Activated CD8-positive, alpha-beta T cell treated with anti-CD3 and anti-CD28 coated beads, Interleukin-2, amount 10 ng/mL, durations not matched to agents 7 days and 5 days (primary cell): ENCODE measurements around the gene TAGLN. TPM values are rescaled to one million over a fixed set of nuclear protein-coding genes. Genes with fewer than 3 reads are reported as not detected.
"Not testable (repeated sequence)": the region's sequence is repeated elsewhere in the genome, so short reads cannot be mapped to it uniquely, and the experiment has no call there.

ENCODE experiments used
- ATAC-seq: fragments of 150-1000 bp; cut with Tn5 transposase; one replicate; pipeline ENCODE4 v1.10.0; 2021; ENCODE audit warnings: moderate library complexity
- CTCF ChIA-PET: fragments of 350-600 bp; sonication (Branson Sonifier 250); formaldehyde crosslinking; loops from one replicate; lab custom pipeline; 2021; ENCODE audit warnings: antibody characterized with exemption; lab: Charles Lee
- POLR2A ChIA-PET: fragments of 350-600 bp; sonication (Branson Sonifier 250); formaldehyde crosslinking; loops from one replicate; lab custom pipeline; 2021; ENCODE audit warnings: antibody characterized with exemption; lab: Charles Lee
- DNase-seq: peaks from one replicate; pipeline ENCODE4 v3.0.0-alpha.2; 2020
- H3K27ac Mint-ChIP-seq: one replicate; pipeline ENCODE4 v1.8.0; 2021; ENCODE audit warnings: mild to moderate bottlenecking, mixed read lengths
- H3K27me3 Mint-ChIP-seq: one replicate; pipeline ENCODE4 v1.8.0; 2021; ENCODE audit warnings: low read depth, mixed read lengths
- H3K36me3 Mint-ChIP-seq: one replicate; pipeline ENCODE4 v1.8.0; 2021; ENCODE audit warnings: low read depth, mixed read lengths
- H3K4me1 Mint-ChIP-seq: one replicate; pipeline ENCODE4 v1.8.0; 2021; ENCODE audit warnings: low read depth, mixed read lengths
- H3K4me3 Mint-ChIP-seq: one replicate; pipeline ENCODE4 v1.8.0; 2021; ENCODE audit warnings: mild to moderate bottlenecking, mixed read lengths
- H3K9me3 Mint-ChIP-seq: one replicate; pipeline ENCODE4 v1.8.0; 2022; ENCODE audit warnings: mixed read lengths; ENCODE audit not compliant: insufficient read depth
- total RNA-seq, 2 experiments: library from RNA; stranded (reverse); gene quantifications; one replicate each; pipeline ENCODE4 v1.2.3, GENCODE V29; 2021

TAGLN gene
- total RNA-seq, 2 experiments from 2014 or later: 2.4 to 2.6 TPM

DNA sequence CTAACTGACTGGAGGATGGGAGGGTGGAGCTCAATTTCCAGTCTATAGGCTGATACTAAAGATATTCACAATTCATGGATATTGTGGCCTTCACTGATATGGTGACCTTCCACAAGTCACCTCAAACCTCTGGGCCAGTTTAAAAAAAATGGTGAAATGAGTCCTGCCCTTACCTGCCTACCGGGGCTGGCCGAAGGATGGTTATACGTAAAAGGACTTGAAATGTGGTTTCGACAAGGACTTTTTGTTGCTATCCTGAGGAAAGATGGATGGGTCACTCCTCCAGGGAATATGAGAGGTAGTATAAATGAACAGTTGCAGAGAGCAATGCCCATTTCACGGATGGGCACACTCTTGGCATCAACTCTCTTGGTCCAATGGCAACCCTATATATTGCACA, 8.3 kb downstream of the TAGLN start:
- H3K27me3 Mint-ChIP-seq, ATAC-seq, DNase-seq, H3K27ac Mint-ChIP-seq, H3K4me3 Mint-ChIP-seq, POLR2A ChIA-PET, CTCF ChIA-PET, H3K4me1 Mint-ChIP-seq, H3K9me3 Mint-ChIP-seq: not testable (repeated sequence)
- peaks cover 38% of the 10 kb centered on the region for H3K36me3 Mint-ChIP-seq

DNA sequence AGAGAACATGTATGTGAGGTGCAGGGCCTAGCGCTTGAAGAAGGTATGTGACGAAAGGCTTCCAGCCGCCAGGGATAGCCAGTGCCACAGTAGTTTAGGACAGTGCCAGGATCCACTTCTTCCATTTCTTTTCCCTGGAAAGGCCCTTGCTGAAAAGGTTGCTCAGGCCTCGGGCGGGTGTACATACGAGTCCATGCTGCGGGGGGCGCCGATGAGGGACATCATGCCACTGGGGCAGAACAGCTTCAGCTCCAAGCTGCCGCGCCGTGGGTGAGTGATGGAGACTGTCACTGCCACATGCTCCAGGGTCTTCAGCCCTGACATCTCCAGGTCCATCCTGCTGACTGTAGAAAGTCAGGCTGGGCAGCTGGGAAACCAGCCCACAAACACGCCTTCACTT, 9.5 kb downstream of the TAGLN start:
- H3K27ac Mint-ChIP-seq, H3K27me3 Mint-ChIP-seq, H3K4me1 Mint-ChIP-seq, H3K4me3 Mint-ChIP-seq, DNase-seq, ATAC-seq, POLR2A ChIA-PET, H3K9me3 Mint-ChIP-seq, CTCF ChIA-PET: not testable (repeated sequence)
- peaks cover 48% of the 10 kb centered on the region for H3K36me3 Mint-ChIP-seq

DNA sequence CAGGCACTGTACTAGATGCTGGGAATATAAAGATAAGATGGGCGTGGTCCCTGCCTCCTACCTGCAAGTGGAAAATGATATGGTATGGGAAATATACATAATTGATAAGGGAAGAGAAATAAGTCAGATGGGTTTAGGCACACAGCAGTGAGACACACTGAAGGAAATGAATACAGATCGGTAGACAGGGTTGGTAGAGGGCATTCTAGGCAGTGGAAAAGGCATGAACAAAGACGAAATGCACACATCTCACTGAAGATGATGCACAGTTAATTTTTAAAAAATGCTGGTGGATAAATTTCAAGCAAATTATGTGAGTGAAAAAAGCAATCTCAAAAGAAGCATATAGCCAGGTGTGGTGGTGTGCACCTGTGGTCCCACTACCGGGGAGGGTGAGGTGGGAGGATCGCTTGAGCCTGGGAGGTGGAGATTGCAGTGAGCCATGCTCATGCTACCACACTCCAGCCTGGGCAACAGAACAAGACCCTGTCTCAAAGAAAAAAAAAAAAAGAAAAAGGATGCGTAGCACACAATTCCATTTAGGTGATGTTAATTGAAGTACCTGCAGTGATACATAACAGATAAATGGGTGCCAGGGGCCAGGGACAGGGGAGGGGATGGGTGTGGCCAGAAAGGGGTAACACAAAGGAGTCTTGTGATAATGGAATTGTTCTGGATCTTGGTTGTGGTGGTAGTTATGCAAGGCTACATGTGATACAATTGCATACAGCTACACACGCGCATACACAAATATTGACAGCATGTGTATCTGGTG, 10.4 kb downstream of the TAGLN start:
- H3K4me3 Mint-ChIP-seq, ATAC-seq, H3K9me3 Mint-ChIP-seq, POLR2A ChIA-PET, H3K4me1 Mint-ChIP-seq, H3K27ac Mint-ChIP-seq, H3K27me3 Mint-ChIP-seq, DNase-seq: not testable (repeated sequence)
- CTCF ChIA-PET: interaction anchor here (1.5 to 2.1 kb wide), 3 partner anchors 10 to 17 kb away, joined by 4 to 9 read pairs (median 5); no protein-coding TSS in a partner anchor
- H3K36me3 Mint-ChIP-seq: peaks cover 51% of the 10 kb centered on the region

- DNase-seq: no peak
- Mint-ChIP-seq H3K27ac (no peak overlapping the region), H3K36me3 (peaks cover 45% of the 10 kb centered on the region), H3K27me3 (no peaks in the 10 kb centered on the region), H3K4me3 (no peak overlapping the region), H3K4me1 (no peaks in the 10 kb centered on the region), H3K9me3 (no peaks in the 10 kb centered on the region)
- ATAC-seq: no peak
- CTCF ChIA-PET: interaction anchor here (1.5 to 2.1 kb wide), 4 partner anchors 9 to 30 kb away, joined by 4 to 9 read pairs (median 6); no protein-coding TSS in a partner anchor
- POLR2A ChIA-PET: no interaction called here
Observed at GRCh38 chr11:117210620-117211019, 11.4 kb downstream of the TAGLN start.

DNA sequence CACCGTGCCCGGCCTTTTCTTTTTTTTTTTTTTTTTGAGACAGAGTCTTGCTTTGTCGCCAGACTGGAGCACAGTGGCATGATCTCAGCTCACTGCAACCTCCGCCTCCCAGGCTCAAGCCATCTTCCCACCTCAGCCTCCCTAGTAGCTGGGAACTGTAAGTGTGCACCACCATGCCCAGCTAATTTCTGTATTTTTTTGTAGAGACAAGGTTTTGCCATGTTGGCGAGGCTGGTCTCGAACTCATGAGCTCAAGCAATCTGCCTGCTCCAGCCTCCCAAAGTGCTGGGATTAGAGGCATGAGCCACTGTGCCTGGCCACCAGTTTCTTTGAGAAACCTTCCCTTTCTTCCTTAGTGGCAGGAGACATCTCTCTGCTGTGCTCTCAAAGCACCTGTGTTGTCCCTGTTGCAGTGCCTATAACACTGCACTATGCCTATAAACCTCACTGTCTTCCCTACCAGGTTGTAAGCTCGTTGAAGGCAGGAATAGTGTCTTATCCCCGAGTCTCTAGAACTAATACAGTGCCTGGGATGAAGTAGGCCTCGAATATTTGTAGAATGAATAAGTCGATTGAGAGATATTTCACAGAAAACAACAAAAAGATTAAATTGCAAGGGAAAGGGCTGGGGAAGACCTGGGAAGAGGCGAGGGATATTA, 13.7 kb downstream of the TAGLN start:
- no peaks in the 10 kb centered on the region for H3K9me3 Mint-ChIP-seq
- H3K4me3 Mint-ChIP-seq: no peak overlapping the region
- CTCF ChIA-PET: interaction anchor here (1.0 kb wide), 1 partner anchor 32 kb away, joined by 3 read pairs; no protein-coding TSS in a partner anchor
- no peak overlapping the region for H3K27ac Mint-ChIP-seq
- POLR2A ChIA-PET: no interaction called here
- DNase-seq (no peak), ATAC-seq (no peak)
- H3K27me3 Mint-ChIP-seq: no peaks in the 10 kb centered on the region
- H3K4me1 Mint-ChIP-seq: no peaks in the 10 kb centered on the region
- peaks cover 56% of the 10 kb centered on the region for H3K36me3 Mint-ChIP-seq

DNA sequence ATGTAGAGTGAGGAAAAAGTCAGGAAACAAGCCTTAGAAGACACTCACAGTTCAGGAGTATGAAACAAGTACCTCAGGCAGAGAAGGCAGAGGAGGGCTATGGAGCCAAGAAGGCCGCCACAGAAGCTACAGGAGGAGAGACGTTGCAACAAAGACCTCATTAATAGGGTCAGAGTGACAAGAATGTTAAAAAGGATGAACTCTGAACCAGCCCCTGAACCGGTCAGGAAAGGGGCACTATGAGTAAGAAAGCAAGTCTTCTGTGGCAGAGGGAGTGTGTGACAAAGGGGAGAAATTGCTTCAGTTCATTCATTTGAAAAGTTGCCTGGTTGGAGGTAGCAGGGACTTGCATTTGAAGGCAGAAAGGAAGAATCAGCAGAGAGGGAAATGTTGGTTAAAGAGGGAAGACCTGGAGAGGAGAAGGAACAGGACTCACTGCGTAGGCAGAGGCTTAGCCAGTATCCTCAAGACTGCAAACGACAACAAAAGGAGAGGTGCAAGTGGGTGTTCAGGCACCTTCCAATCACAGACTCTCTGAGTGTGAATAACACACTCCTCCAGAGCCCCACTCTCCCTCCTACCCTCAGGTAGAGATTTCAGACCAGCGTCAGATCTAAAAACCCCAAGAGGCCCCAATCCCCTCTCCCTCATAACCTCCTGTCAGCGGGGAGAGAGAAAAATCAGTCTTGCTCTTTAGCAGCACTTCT, 15.4 kb downstream of the TAGLN start:
- Mint-ChIP-seq H3K36me3 (peaks cover 67% of the 10 kb centered on the region), H3K27me3 (no peaks in the 10 kb centered on the region), H3K9me3 (no peaks in the 10 kb centered on the region), H3K4me1 (no peaks in the 10 kb centered on the region), H3K4me3 (no peak overlapping the region), H3K27ac (no peak overlapping the region)
- no peak for DNase-seq
- no peak for ATAC-seq
- CTCF ChIA-PET: interaction anchor here (1.4 kb wide), 1 partner anchor 12 kb away, joined by 6 read pairs; no protein-coding TSS in a partner anchor
- POLR2A ChIA-PET: interaction anchor here (0.6 kb wide), 1 partner anchor 1763 kb away, joined by 3 read pairs; no protein-coding TSS in a partner anchor

DNA sequence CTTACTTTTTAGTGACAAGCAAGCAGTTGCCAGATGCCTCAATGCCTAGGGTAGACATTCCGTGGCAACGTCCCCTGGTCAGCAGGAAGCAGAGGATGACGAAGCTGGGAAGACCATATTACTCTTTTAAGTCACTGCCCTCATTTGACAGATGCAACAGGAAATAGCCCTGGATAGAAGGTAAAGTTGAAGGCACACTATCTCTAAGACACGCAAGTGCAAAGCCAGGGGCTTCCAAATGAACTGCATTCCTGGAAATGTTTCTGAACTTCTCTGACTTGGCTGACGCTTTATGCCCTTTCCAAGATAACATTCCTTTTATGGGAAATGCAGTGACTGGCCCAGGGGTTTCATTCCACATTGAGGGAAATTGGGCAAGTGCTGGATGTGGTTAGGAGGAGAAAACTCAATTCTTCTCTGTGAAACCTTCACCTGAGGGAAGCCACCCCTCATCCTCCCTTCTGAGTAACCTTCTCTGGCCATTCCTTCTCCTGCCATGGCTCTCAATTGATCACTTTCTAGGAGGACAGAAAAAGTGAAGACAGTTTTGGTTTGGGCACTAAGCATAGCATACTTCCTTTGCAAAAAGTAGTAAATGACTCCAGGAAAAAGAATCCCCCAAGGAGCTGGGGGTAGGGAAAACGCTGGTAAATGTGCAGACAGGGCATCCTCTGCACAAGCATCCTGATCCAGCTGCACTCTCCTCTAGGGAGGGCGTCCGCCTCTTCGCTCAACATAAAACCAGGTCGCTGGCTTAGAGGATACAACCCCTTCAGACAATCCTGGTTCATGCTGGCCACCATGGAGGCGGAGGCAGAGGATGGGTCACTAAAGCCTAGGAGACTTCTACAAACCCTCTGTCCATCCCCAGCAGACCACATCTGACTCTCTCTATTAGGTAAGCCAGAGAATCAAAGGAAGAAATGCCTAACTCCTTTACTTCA, 18.2 kb downstream of the TAGLN start:
- CTCF ChIA-PET: interaction anchor here (0.8 to 1.6 kb wide), 3 partner anchors 9 to 73 kb away, joined by 3 to 7 read pairs (median 3); partner anchors contain the start of gene PAFAH1B2
- no peaks in the 10 kb centered on the region for H3K9me3 Mint-ChIP-seq

DNA sequence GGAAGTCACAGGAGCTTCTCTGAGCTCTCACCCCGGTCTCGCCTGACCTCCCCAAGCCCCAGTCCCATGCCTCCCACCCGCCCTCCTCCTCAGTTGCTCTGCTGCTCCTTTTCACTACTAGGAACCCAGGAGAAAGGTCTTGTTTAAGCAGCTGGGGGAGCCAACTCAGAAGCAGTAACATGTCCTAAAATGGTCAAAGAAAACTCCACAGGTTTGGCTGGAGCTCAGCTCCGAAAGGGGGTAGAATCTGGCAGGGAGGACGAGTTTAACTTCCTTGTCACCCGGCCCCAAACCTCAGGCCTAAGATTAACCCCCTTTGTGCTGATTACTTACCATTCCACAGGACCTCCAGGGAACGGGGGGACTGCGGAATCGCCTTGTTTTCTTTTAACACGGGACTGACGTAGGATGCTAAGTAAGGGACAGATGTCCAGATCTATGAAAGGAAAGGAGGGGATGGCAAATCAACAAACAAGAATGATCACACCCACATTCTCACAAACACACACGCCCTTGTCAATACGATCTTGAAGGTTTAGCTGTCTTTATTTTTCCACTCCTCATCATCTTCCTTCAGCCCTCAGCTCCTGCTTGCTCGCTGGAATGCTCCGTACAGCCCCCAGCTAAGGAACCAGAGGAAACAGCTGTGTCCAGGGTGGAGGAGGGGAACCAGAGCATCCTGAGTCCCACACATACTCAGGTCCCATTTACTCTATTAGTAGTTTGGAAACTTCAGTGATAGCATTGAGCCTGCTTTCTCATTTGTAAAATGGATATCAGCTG, 19.2 kb downstream of the TAGLN start:
- no peaks in the 10 kb centered on the region for H3K9me3 Mint-ChIP-seq
- H3K27me3 Mint-ChIP-seq: no peaks in the 10 kb centered on the region
- H3K27ac Mint-ChIP-seq: no peak overlapping the region
- no peak overlapping the region for H3K4me3 Mint-ChIP-seq
- DNase-seq (no peak), ATAC-seq (no peak)
- ChIA-PET POLR2A (interaction anchor here (0.7 to 0.8 kb wide), 2 partner anchors 9 to 17 kb away, joined by 3 read pairs; no protein-coding TSS in a partner anchor), CTCF (interaction anchor here (1.1 kb wide), 1 partner anchor 8 kb away, joined by 3 read pairs; no protein-coding TSS in a partner anchor)
- no peaks in the 10 kb centered on the region for H3K4me1 Mint-ChIP-seq
- H3K36me3 Mint-ChIP-seq: peaks cover 67% of the 10 kb centered on the region

More for the DNA sequence above, 18.2 kb downstream of the TAGLN start:
- no peaks in the 10 kb centered on the region for H3K27me3 Mint-ChIP-seq
- no peaks in the 10 kb centered on the region for H3K4me1 Mint-ChIP-seq
- peaks cover 67% of the 10 kb centered on the region for H3K36me3 Mint-ChIP-seq
- no peak for DNase-seq
- POLR2A ChIA-PET: no interaction called here
- peak overlapping the region; percentile 52 for H3K27ac Mint-ChIP-seq
- no peak overlapping the region for H3K4me3 Mint-ChIP-seq
- ATAC-seq: no peak

DNA sequence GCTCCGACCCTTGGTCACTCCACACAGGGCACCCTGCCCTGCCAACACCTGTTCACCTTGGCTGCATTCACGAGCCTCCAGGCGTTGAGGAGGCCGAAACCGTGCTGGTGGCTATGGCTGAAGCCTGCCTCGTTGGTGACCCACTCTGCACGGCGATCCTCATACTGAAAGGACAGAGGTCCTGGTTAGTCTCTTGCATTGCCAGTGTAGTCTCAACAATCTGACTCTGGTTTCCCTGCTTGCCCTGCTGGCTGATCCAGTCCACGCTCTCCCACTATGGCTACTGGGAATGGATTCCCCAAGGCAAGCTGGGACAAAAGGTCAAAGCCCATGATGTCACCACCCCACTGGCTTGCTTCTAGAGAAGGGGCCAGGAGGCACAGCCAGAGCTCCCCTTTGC, 19.8 kb downstream of the TAGLN start:
- ChIA-PET POLR2A (interaction anchor here (0.7 to 0.8 kb wide), 2 partner anchors 8 to 18 kb away, joined by 3 read pairs; no protein-coding TSS in a partner anchor), CTCF (interaction anchor here (1.4 to 1.8 kb wide), 2 partner anchors 8 to 33 kb away, joined by 3 to 4 read pairs; no protein-coding TSS in a partner anchor)
- H3K27me3 Mint-ChIP-seq: no peaks in the 10 kb centered on the region
- no peaks in the 10 kb centered on the region for H3K4me1 Mint-ChIP-seq
- DNase-seq (no peak), ATAC-seq (no peak)
- no peak overlapping the region for H3K27ac Mint-ChIP-seq
- H3K9me3 Mint-ChIP-seq: no peaks in the 10 kb centered on the region
- no peak overlapping the region for H3K4me3 Mint-ChIP-seq
- peaks cover 67% of the 10 kb centered on the region for H3K36me3 Mint-ChIP-seq

DNA sequence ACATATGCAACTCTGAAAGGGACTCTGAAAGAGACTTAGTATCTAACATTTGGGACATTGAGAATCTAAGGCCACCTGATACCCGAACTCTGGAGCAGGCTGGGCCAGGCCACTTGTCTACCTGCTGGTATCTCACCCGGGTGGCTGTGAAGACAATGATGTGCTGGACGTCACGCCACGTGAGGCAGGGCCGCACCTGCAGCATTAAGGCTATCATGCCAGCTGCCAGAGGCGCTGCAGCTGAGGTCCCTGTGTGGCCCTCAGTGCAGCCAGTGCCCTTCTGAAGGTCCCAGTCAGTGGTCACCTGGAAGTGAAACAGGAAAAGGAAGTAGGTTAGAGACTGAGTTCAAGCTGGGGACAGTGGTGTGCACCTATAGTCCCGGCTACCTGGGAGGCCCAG, 20.3 kb downstream of the TAGLN start:
- H3K4me3 Mint-ChIP-seq: no peak overlapping the region
- no peak for DNase-seq
- peaks cover 67% of the 10 kb centered on the region for H3K36me3 Mint-ChIP-seq
- ChIA-PET POLR2A (interaction anchor here (0.7 to 0.8 kb wide), 2 partner anchors 8 to 18 kb away, joined by 3 read pairs; no protein-coding TSS in a partner anchor), CTCF (interaction anchor here (1.4 to 2.3 kb wide), 4 partner anchors 9 to 38 kb away, joined by 3 to 12 read pairs (median 5); partner anchors contain the start of gene PCSK7)
- no peaks in the 10 kb centered on the region for H3K4me1 Mint-ChIP-seq
- no peak overlapping the region for H3K27ac Mint-ChIP-seq
- H3K27me3 Mint-ChIP-seq: no peaks in the 10 kb centered on the region
- no peaks in the 10 kb centered on the region for H3K9me3 Mint-ChIP-seq
- ATAC-seq: no peak
